ENCODE data around the gene UNC5C. TPM values are rescaled to one million over a fixed set of nuclear protein-coding genes. Genes with fewer than 3 reads are reported as not detected.

The UNC5C gene
- total and polyA plus RNA-seq, 4 donors = 0.27 to 1.2 (median 0.78) TPM

- TF ChIP-seq REST (IDR thresholded peaks at IDR 0.05) (no peak), JUND (IDR thresholded peaks at IDR 0.05) (no peak), FOXA2 (IDR thresholded peaks at IDR 0.05) (no peak), HNF4A (conservative IDR thresholded peaks at IDR 0.05) (no peak)
These were observed 230.7 kb downstream of the UNC5C start (continued) for GRCh38 chr4:95318044-95318443.

GRCh38 chr4:95317085-95317793 lies 231.5 kb downstream of the UNC5C start:
- DNase-seq (ENCODE audit: low spot score) = no peak
- Histone ChIP-seq H3K9me3 (ENCODE audit: control insufficient read depth in 4 of 4, low read length in 3 of 4) (no peaks in the 10 kb centered on the region), H3K4me3 (ENCODE audit: low read depth in 1 of 3, low read length in 3 of 3) (no peak overlapping the region), H3K36me3 (ENCODE audit: control insufficient read depth in 4 of 4, insufficient read depth in 3 of 4, low read depth in 1 of 4, low read length in 3 of 4) (no peaks in the 10 kb centered on the region), H3K9ac (ENCODE audit: low read depth in 1 of 2, low read length in 2 of 2) (no peak overlapping the region), H3K27ac (ENCODE audit: low read depth in 1 of 2, low read length in 2 of 2) (no peak overlapping the region), H3K4me1 (ENCODE audit: control insufficient read depth in 4 of 4, insufficient read depth in 4 of 4, low read length in 3 of 4) (no peaks in the 10 kb centered on the region), H3K27me3 (ENCODE audit: control insufficient read depth in 4 of 4, insufficient read depth in 4 of 4, low read length in 3 of 4) (peaks cover 0 to 4% (median 0%) of the 10 kb centered on the region in 4 donors)
- 64% methylated on average over 10 of the region's 10 CpGs for whole genome bisulfite sequencing
- TF ChIP-seq CTCF (IDR thresholded peaks at IDR 0.05; ENCODE audit: low read depth, low read length, missing input control) (no peak), REST (IDR thresholded peaks at IDR 0.05) (no peak), GABPA (IDR thresholded peaks at IDR 0.05 in 1 of 2, conservative IDR thresholded peaks at IDR 0.05 in 1 of 2) (no peak), HNF4G (IDR thresholded peaks at IDR 0.05) (no peak), JUND (IDR thresholded peaks at IDR 0.05) (no peak), HNF4A (conservative IDR thresholded peaks at IDR 0.05) (no peak), FOXA2 (IDR thresholded peaks at IDR 0.05) (no peak), ATF3 (IDR thresholded peaks at IDR 0.05) (no peak), RXRA (IDR thresholded peaks at IDR 0.05) (no peak), NR2F2 (IDR thresholded peaks at IDR 0.05) (no peak)
